Bronchial epithelial cell (primary cell): Measurements from ENCODE around the gene CIAO2A. TPM values are rescaled to one million over a fixed set of nuclear protein-coding genes. Genes with fewer than 3 reads are reported as not detected.

ENCODE experiments used
- DNase-seq: peaks from one replicate; pipeline ENCODE4 v3.0.0-alpha.2; 2010; ENCODE audit warnings: low read depth
- FAIRE-seq: peaks from 2 replicates; lab custom pipeline; 2011; peaks lifted over from hg19 to GRCh38; lab: Jason Lieb, UNC
- H3K27me3 ChIP-seq: 2 replicates; pipeline ENCODE4 v1.5.1; 2011; ENCODE audit warnings: low read length; ENCODE audit not compliant: control insufficient read depth, insufficient read depth
- H3K36me3 ChIP-seq: 2 replicates; pipeline ENCODE4 v1.5.1; 2011; ENCODE audit warnings: low read length; ENCODE audit not compliant: control insufficient read depth, insufficient read depth
- H3K4me3 ChIP-seq: 2 replicates; pipeline ENCODE4 v1.5.1; 2011; ENCODE audit warnings: mild to moderate bottlenecking, low read depth, low read length, control low read depth
- total RNA-seq: library from RNA; depleted of rRNA; stranded (reverse); fragments of >200 nt; gene quantifications from 2 replicates; pipeline ENCODE4 v1.2.1, GENCODE V29; 2014
- TF ChIP-seq, protein P1 (sequence below): IDR thresholded peaks from 2 replicates; pipeline ENCODE4 v1.5.1; 2011; ENCODE audit warnings: mild to moderate bottlenecking, moderate library complexity, low read length, control low read depth, inconsistent platforms; ENCODE audit not compliant: insufficient read depth, severe bottlenecking

The CIAO2A gene
- total RNA-seq, 1 donor from 2014 or later, result 62.1 TPM

- no peak overlapping the region for H3K4me3 ChIP-seq
- DNase-seq, result no peak
- no peaks in the 10 kb centered on the region for H3K36me3 ChIP-seq
- no peak for FAIRE-seq
- TF ChIP-seq, protein P1, sequence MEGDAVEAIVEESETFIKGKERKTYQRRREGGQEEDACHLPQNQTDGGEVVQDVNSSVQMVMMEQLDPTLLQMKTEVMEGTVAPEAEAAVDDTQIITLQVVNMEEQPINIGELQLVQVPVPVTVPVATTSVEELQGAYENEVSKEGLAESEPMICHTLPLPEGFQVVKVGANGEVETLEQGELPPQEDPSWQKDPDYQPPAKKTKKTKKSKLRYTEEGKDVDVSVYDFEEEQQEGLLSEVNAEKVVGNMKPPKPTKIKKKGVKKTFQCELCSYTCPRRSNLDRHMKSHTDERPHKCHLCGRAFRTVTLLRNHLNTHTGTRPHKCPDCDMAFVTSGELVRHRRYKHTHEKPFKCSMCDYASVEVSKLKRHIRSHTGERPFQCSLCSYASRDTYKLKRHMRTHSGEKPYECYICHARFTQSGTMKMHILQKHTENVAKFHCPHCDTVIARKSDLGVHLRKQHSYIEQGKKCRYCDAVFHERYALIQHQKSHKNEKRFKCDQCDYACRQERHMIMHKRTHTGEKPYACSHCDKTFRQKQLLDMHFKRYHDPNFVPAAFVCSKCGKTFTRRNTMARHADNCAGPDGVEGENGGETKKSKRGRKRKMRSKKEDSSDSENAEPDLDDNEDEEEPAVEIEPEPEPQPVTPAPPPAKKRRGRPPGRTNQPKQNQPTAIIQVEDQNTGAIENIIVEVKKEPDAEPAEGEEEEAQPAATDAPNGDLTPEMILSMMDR, result no peak
- H3K27me3 ChIP-seq, result peaks cover 2% of the 10 kb centered on the region
Measured at GRCh38 chr15:64024172-64025050, 69.2 kb downstream of the CIAO2A start.

- TF ChIP-seq, protein P1, result no peak
- Histone ChIP-seq H3K27me3 (peaks cover 2% of the 10 kb centered on the region), H3K4me3 (no peak overlapping the region), H3K36me3 (no peaks in the 10 kb centered on the region)
- DNase-seq (no peak), FAIRE-seq (no peak)
Measured at GRCh38 chr15:64023220-64023619, 70.4 kb downstream of the CIAO2A start.

DNA sequence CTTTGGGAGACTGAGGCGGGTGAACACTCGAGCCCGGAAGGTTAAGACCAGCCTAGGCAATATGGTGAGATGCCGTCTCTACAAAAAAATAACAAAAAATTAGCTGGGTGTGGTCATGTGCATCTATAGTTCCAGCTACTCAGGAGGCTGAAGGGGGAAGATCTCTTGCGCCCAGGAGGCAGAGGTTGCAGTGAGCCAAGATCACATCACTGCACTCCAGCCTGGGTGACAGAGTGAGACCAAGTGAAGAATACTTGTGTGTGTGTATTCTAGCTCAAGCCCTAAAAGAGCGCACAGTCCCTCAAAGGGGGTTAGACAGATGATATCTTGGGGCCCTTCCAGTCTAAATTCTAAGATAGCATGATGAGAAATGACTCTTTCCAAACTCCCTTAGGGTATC lies 71.1 kb downstream of the CIAO2A start:
- Histone ChIP-seq H3K27me3 (peaks cover 2% of the 10 kb centered on the region), H3K36me3 (no peaks in the 10 kb centered on the region), H3K4me3 (no peak overlapping the region)
- no peak for FAIRE-seq
- TF ChIP-seq, protein P1, result no peak
- no peak for DNase-seq

Other genes starting within 250 kb of the CIAO2A start
- gene DAPK2, start 47.4 kb downstream of the CIAO2A start, total RNA-seq, result 0.53 and 3.3 TPM in 2 replicates
- 26.4 and 28.7 TPM in 2 replicates for gene SNX1, start 2.1 kb upstream of the CIAO2A start, total RNA-seq
- under 0.01 and 0.13 TPM in 2 replicates for gene SNX22, start 57.9 kb upstream of the CIAO2A start, total RNA-seq
- 667 and 1,074 TPM in 2 replicates for gene PPIB, start 69.2 kb upstream of the CIAO2A start, total RNA-seq